ENCODE data around the gene KRT77.

DNA sequence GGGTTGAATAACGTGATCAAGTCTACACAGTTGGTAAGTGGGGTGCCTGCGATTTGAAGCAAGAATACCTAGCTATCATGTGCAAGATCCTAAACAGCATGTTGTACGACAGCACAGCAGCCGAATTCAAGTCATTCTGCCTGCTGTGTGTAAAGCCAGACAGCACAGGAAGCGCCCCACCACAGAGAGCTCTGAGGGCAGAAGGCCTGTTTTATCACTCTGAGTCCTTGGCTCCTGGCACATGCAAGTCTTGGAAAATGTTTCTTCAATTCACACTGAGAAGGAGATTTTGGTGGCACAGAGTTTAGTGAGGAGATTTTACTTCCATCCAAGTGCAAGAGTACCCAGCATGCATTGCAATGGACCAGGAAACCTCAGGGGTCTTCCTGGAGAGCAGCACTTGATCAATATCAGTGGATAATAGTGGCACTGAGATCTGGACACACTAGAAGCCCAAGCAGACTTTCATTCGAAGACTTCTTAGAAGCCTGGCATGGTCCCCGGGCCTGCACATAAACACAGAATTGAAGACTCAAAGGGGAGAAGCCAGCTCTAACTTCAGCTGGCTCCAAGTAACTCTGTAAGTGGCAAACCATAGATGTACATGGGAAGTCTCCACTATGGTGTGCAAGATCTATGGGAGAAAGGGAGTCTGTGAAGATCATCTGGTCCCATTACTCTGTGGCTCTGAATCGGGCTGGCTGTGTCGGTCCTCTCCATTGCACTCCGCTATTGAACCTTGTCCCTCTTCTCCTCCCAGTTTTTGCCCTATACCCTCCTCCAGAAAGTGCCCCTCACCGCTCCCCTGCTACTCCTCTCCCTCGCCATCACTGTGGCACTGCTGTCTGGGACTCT lies 21.6 kb downstream of the KRT77 start:
- TF ChIP-seq, protein P1, sequence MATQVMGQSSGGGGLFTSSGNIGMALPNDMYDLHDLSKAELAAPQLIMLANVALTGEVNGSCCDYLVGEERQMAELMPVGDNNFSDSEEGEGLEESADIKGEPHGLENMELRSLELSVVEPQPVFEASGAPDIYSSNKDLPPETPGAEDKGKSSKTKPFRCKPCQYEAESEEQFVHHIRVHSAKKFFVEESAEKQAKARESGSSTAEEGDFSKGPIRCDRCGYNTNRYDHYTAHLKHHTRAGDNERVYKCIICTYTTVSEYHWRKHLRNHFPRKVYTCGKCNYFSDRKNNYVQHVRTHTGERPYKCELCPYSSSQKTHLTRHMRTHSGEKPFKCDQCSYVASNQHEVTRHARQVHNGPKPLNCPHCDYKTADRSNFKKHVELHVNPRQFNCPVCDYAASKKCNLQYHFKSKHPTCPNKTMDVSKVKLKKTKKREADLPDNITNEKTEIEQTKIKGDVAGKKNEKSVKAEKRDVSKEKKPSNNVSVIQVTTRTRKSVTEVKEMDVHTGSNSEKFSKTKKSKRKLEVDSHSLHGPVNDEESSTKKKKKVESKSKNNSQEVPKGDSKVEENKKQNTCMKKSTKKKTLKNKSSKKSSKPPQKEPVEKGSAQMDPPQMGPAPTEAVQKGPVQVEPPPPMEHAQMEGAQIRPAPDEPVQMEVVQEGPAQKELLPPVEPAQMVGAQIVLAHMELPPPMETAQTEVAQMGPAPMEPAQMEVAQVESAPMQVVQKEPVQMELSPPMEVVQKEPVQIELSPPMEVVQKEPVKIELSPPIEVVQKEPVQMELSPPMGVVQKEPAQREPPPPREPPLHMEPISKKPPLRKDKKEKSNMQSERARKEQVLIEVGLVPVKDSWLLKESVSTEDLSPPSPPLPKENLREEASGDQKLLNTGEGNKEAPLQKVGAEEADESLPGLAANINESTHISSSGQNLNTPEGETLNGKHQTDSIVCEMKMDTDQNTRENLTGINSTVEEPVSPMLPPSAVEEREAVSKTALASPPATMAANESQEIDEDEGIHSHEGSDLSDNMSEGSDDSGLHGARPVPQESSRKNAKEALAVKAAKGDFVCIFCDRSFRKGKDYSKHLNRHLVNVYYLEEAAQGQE (IDR thresholded peaks at IDR 0.05; ENCODE audit: insufficient read depth in 1 of 2, low read depth in 2 of 2, low read length in 2 of 2), result no peak
- no peak for TF ChIP-seq POLR2AphosphoS5 (IDR thresholded peaks at IDR 0.05; ENCODE audit: low read depth, low read length)
- TF ChIP-seq FOXP2 (optimal IDR thresholded peaks at IDR 0.05; ENCODE audit: borderline replicate concordance, extremely low read depth, extremely low read length, insufficient read depth), result no peak
- no peak for TF ChIP-seq SIN3A (IDR thresholded peaks at IDR 0.05; ENCODE audit: borderline replicate concordance, insufficient read depth, low read length)
